HL-60 (cell line): ENCODE results near the gene KCNJ16.

Experiments used
- DNase-seq, 2 experiments: peaks; one replicate each; pipeline ENCODE4 v3.0.0-alpha.2; 2010 to 2020; ENCODE audit warnings: low read depth in 1 of 2, low spot score in 1 of 2
- H3K27ac ChIP-seq: fragments of 250-450 bp; sonication (Bioruptor Pico); replicated peaks from 2 replicates; pipeline ENCODE4 v1.5.1; 2020; ENCODE audit warnings: mild to moderate bottlenecking, moderate library complexity
- H3K27me3 ChIP-seq: fragments of 250-450 bp; sonication (Bioruptor Pico); 2 replicates; pipeline ENCODE4 v1.5.1; 2021; ENCODE audit warnings: mild to moderate bottlenecking, moderate library complexity; ENCODE audit not compliant: insufficient read depth, poor library complexity, severe bottlenecking
- H3K4me3 ChIP-seq: replicated peaks from 2 replicates; pipeline ENCODE4 v1.5.1; 2011; ENCODE audit warnings: mild to moderate bottlenecking, control low read depth, low read length; ENCODE audit not compliant: insufficient read depth
- GABPA ChIP-seq: IDR thresholded peaks from 2 replicates; pipeline ENCODE4 v1.6.1; 2012; ENCODE audit warnings: low read depth
- POLR2AphosphoS5 ChIP-seq: IDR thresholded peaks from 2 replicates; pipeline ENCODE4 v1.6.1; 2012; ENCODE audit warnings: low read depth
- REST ChIP-seq: IDR thresholded peaks from 2 replicates; pipeline ENCODE4 v1.6.1; 2012; ENCODE audit warnings: low read depth; ENCODE audit not compliant: insufficient replicate concordance
- SPI1 ChIP-seq: IDR thresholded peaks from 2 replicates; pipeline ENCODE4 v1.6.1; 2012; ENCODE audit warnings: low read depth, mild to moderate bottlenecking, borderline replicate concordance
- TF ChIP-seq, protein P1 (sequence below): IDR thresholded peaks from one replicate; pipeline ENCODE4 v1.5.1; 2011; ENCODE audit warnings: low read length, control low read depth, inconsistent platforms; ENCODE audit not compliant: insufficient read depth

KCNJ16 gene

GRCh38 chr17:70028978-70029767 is 45.9 kb upstream of the KCNJ16 start:
- TF ChIP-seq, protein P1, sequence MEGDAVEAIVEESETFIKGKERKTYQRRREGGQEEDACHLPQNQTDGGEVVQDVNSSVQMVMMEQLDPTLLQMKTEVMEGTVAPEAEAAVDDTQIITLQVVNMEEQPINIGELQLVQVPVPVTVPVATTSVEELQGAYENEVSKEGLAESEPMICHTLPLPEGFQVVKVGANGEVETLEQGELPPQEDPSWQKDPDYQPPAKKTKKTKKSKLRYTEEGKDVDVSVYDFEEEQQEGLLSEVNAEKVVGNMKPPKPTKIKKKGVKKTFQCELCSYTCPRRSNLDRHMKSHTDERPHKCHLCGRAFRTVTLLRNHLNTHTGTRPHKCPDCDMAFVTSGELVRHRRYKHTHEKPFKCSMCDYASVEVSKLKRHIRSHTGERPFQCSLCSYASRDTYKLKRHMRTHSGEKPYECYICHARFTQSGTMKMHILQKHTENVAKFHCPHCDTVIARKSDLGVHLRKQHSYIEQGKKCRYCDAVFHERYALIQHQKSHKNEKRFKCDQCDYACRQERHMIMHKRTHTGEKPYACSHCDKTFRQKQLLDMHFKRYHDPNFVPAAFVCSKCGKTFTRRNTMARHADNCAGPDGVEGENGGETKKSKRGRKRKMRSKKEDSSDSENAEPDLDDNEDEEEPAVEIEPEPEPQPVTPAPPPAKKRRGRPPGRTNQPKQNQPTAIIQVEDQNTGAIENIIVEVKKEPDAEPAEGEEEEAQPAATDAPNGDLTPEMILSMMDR: no peak
- TF ChIP-seq SPI1: no peak
- no peak for TF ChIP-seq GABPA
- TF ChIP-seq POLR2AphosphoS5: no peak
- no peak for TF ChIP-seq REST
- no peak for DNase-seq

DNA sequence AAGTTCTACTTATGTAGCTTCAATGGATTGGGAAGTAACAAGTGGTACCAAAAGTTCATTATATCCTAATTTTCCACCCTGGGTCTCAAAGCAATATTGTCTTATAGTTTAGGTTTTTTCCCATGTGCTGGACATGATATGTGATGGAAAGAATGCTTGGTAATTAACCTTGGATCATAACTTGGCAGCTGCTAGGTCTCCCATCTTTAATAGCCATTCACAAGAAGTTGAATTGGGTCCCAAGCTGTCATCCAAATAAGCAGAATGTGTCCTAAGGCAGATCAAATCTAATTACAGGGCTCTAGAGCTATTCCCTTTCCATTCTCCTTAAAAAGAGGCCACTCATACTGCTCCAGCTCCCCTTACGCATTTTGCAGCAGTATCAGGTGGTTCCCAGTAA is 44.7 kb upstream of the KCNJ16 start:
- TF ChIP-seq, protein P1: no peak
- Histone ChIP-seq H3K4me3 (no peak overlapping the region), H3K27ac (no peak overlapping the region), H3K27me3 (no peaks in the 10 kb centered on the region)
- DNase-seq: no peak

More at GRCh38 chr17:70028978-70029767, 45.9 kb upstream of the KCNJ16 start:
- Histone ChIP-seq H3K27ac (no peak overlapping the region), H3K27me3 (no peaks in the 10 kb centered on the region), H3K4me3 (no peak overlapping the region)

DNA sequence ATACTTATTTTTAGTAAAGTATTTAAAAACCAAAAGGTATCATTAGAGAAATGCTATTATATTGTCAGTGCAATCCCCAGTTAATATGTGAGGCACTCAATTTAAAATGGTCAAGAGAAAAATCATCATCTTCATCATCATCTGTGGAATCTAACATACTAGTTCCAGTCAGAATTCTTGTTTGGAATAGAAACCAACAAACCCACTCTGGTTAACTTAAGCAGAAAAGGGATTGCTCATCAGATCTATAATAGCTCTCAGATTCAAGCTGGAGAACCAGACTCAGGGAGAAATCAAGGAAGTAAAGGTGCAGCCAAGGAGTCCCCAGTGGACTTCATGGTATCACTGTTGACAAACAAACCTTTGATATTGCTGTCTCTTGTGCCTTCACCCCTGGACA is 43.7 kb upstream of the KCNJ16 start:
- no peak overlapping the region for H3K4me3 ChIP-seq
- no peak for DNase-seq
- H3K27me3 ChIP-seq: no peaks in the 10 kb centered on the region
- no peak overlapping the region for H3K27ac ChIP-seq
- TF ChIP-seq SPI1 (no peak), REST (no peak)
- TF ChIP-seq, protein P1: no peak

DNA sequence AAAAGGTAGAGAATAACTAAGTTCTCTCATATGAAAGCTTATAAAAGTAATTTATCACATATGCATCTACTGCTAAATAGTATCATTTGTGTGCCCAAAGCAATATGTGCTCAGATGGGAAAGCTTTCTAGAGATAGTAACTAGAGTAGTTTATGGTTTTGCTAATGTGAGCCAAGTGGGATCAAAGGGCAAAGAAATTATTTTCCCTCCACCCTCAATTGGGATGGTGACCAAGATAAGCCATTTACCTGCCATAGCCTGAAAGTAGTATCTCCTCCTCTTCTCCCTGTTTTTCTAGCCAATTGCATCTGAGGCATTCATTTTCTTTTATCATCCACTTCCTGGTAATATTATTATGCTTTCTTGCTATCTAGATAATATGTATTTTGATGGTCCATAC is 41.9 kb upstream of the KCNJ16 start:
- Histone ChIP-seq H3K27ac (no peak overlapping the region), H3K27me3 (no peaks in the 10 kb centered on the region), H3K4me3 (no peak overlapping the region)
- TF ChIP-seq POLR2AphosphoS5 (no peak), REST (no peak), GABPA (no peak), SPI1 (no peak)
- TF ChIP-seq, protein P1: no peak
- no peak for DNase-seq
